NCI-H1436 treated with DMSO at 0.1 percent for 48 hours (cell line): Measurements from ENCODE around the gene APAF1.

ENCODE experiments used
- DNase-seq: peaks from one replicate; lab custom pipeline; 2025; lab: John Stamatoyannopoulos, UW

Gene APAF1

DNA sequence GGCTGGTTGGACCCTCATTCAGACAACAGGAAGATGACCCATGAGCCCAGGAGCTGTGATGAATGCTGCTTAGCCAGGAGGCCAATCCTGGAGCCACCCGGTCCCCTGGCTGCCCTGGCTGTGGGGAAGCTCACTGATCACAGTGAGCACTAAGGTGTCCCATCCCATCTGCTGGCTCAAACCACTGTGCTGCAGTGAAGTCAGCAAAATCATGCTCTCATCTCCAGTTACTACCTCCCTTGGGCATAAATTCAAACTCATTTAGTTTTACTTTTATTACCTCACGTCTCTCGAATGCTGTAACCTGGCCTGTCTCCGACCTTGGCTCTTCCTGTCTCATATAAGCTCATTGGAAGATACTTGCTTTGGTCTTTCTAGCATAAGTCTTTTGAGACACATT lies 112.4 kb downstream of the APAF1 start:
- no peak for DNase-seq

DNA sequence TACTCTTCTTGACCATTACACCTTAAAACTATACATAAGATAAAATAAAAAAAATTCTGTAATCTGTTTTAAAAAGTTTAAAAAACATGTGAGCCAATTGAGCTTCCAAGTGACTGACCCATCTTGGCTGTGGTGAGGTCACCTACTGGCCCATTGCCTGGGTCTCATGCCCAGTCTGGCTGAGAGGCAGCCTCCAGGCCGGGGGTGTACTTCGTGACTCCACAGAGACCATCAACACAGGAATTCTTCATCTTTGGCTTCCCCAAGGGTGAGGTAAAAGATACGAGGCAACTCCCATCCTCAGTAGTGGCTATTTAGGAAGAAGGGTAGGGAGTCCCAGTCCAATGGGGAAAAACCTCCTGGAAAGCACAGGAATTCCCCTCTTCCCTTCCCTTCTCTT lies 113.2 kb downstream of the APAF1 start:
- no peak for DNase-seq

DNA sequence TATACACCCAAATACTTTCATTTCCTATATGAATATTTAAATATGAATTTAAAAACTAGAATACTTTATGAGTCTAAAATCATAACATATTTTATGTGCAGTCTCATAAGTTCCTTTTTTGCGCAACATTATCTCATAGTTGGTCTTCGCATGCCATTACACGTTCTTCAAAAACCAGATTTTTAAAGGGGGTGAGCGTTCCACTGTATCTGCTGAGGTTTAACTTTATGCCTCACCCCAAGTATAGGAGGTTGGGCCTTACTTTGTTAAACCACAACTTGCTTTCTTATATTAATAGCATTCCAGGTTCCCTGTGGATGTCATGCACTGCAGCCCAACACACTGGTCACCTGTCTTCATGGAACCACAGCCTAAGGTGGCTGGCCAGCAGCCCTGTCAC lies 118.6 kb downstream of the APAF1 start:
- no peak for DNase-seq

DNA sequence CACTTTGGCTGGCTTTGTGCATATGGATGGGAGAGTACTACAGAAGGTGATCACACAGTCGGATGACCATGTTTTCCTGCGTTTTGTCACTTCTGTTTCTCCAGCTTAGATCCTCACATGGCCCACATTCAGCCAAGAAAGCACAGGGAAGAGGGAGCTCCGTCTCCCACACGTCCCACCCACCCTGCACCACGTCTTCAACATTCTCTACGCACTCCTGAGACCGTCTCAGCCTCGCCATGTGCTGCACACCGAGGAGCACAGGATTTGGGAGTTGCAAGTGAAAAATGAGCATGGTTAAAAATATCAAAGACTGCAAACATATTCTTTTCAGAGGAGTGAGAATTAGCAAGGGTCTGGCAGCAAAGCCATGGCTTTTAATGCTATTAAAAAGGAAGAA lies 122.2 kb downstream of the APAF1 start:
- no peak for DNase-seq

DNA sequence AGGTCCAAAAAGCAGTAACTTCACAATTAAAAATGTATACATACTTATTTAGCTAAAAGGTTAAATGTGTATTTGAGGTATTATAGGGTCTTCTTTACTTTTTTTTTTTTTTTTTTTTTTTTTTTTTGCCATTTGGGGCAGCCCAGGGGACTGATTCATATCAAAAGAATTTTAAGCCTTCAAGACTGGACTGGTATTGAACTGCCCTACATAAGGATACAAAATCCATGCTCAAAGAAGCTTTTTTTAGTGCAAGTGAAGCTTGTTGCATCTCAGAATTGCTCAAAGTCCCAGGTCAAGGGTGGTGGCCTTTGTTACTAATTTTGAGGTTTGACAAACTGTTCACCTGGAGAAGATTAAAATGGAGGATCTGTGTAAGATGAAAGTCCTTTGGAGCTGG lies 124.0 kb downstream of the APAF1 start:
- DNase-seq, result no peak

DNA sequence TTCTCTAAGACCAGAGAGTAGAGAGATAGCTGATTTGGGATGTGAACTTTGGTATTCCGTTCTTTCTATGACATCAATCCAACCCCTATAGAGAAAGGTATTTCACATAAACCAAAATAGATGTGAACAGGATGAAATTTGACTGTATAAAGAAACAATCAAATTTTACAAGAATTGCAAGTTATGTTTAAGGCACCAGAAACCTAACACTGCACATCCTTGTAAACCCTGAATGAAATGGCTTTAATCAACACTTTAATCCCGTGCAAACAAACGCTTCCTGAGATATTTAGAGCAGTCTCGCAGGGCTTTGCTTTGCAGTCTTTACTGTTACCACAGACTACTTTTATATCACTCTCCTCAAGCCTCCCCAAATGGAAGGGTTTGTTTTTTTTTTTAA lies 125.1 kb downstream of the APAF1 start:
- no peak for DNase-seq

DNA sequence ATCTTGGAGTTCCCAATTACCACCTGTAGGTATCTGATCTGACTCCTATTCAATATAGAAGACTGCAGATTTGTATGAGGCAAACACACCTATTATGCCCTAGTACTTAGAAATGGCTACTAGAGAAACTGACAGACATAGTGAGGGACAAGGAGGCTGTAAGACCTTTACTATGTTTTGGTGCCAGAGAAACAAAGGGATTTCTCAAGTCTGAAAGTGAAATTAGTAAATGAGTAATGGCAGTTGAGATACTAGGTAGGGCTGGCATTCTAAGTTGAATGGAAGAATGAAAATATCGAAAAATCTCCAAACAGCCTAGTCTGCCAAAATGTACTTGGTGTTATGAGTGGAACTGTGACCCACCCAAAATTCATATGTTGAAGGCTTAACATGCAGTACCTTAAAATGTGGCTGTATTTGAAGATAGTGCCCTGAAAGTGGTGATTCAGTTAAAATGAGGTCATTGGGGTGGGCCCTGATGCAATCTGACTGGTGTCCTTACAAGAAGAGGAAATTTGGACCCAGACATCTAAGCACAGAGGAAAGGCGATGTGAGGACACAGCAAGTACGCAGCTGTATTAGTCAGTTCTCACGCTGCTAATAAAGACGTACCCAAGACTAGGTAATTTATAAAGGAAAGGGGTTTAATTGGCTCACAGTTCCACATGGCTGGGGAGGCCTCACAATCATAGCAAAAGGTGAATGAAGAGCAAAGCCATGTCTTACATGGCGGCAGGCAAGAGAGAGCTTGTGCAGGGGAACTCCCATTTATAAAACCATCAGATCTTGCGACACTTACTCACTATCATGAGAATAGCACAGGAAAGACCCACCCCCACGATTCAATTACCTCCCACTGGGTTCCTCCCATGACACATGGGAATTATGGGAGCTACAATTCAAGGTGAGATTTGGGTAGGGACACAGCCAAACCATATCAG lies 127.0 kb downstream of the APAF1 start:
- DNase-seq, result no peak

DNA sequence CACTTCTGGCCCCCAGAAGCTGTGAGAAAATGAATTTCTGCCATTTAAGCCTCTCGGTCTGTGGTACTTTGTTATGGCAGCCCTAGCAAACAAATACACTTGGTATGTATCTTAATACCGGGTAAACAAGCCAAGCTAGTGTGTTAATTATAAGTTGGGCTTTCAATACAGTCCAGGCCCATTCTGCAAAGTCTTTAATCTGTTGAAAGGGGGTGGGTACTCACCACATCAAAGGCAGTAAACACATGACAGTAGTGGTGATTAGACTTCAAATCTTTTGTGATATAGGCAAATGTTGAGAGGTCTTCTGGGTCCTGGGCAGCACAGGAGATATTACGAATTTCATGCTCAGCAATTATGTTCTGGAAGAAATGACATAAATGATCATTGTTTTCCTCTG lies 127.7 kb downstream of the APAF1 start:
- DNase-seq, result no peak

DNA sequence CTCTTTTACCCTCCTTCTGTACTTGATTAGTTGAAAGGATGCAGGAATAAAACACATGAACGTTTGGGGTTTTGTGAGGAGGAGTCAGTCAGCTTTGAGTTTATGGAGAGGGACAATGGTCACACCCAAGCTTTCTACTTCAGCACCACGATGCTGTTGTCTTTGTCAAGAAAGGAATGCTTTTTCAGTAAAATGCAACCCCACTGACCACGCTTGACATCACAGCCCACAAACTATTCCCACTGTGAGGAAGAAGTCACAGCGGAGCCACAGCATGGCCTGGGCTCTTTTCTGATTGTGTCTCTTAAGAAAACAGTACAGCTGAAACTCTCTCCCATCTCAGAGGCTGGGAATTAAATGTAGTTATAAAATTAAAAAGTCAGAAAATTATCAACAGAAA lies 135.2 kb downstream of the APAF1 start:
- DNase-seq, result no peak

DNA sequence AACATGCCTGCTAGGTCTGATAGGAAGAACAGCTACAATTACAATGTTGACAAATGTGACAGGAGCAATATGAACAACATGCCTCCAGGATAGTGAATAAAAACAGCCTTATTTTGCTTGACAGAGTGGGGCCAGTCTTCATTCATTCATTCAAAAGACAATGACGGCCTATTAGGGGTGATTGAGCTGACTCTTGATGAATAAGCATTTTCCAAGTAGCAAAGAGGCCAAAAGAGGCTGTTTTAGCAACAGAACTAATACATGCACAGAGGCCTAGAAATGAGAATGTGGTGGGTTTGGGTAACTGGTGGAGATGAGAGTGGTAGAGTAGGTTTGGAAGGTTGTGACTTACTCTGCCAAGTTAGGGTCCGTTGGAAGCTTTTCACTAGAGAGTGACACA lies 138.3 kb downstream of the APAF1 start:
- no peak for DNase-seq
